WTC11 (cell line): ENCODE results near the gene FAM240B. TPM values are rescaled to one million over a fixed set of nuclear protein-coding genes. Genes with fewer than 3 reads are reported as not detected.

ENCODE experiments used
- ATAC-seq: fragments of 200-7000 bp; cut with Tn5 transposase; 2 replicates; pipeline ENCODE4 v1.10.0; 2021; ENCODE audit warnings: mild to moderate bottlenecking, moderate library complexity
- CTCF ChIA-PET: fragments of 300-600 bp; sonication (Branson Sonifier 250); formaldehyde crosslinking; loops from one replicate; lab custom pipeline; 2021; ENCODE audit warnings: antibody characterized with exemption; lab: Charles Lee
- POLR2A ChIA-PET: fragments of 350-600 bp; sonication (Branson Sonifier 250); formaldehyde crosslinking; loops from one replicate; lab custom pipeline; 2021; ENCODE audit warnings: antibody characterized with exemption; lab: Charles Lee
- DNase-seq: peaks from one replicate; pipeline ENCODE4 v3.0.0; 2021; ENCODE audit warnings: low spot score
- H3K27ac Mint-ChIP-seq: 2 replicates; pipeline ENCODE4 v1.8.0; 2021; ENCODE audit warnings: mixed read lengths
- H3K27me3 Mint-ChIP-seq: 2 replicates; pipeline ENCODE4 v1.8.0; 2021; ENCODE audit warnings: low read depth, mild to moderate bottlenecking, moderate library complexity, mixed read lengths
- H3K36me3 Mint-ChIP-seq: 2 replicates; pipeline ENCODE4 v1.8.0; 2021; ENCODE audit warnings: mixed read lengths
- H3K4me1 Mint-ChIP-seq: 2 replicates; pipeline ENCODE4 v1.8.0; 2022; ENCODE audit warnings: mixed read lengths
- H3K4me3 Mint-ChIP-seq: 2 replicates; pipeline ENCODE4 v1.8.0; 2021; ENCODE audit warnings: mild to moderate bottlenecking, moderate library complexity, mixed read lengths
- H3K9me3 Mint-ChIP-seq: 2 replicates; pipeline ENCODE4 v1.8.0; 2021; ENCODE audit warnings: mixed read lengths
- ATF2 ChIP-seq: sonication (generic); formaldehyde crosslinking; IDR thresholded peaks from 2 replicates; pipeline ENCODE4 v1.8.1; 2022; ENCODE audit warnings: low read depth, missing genetic modification reagents, borderline replicate concordance
- ATF3 ChIP-seq: sonication (generic); formaldehyde crosslinking; conservative IDR thresholded peaks from 2 replicates; pipeline ENCODE4 v1.8.1; 2022; ENCODE audit warnings: mild to moderate bottlenecking, missing genetic modification reagents
- CBFB ChIP-seq: sonication (generic); formaldehyde crosslinking; IDR thresholded peaks from 2 replicates; pipeline ENCODE4 v1.8.1; 2022; ENCODE audit warnings: mild to moderate bottlenecking, low read depth, missing genetic modification reagents
- CREB1 ChIP-seq: sonication (generic); formaldehyde crosslinking; IDR thresholded peaks from 2 replicates; pipeline ENCODE4 v1.8.0; 2023; ENCODE audit warnings: mild to moderate bottlenecking, missing genetic modification reagents
- E2F1 ChIP-seq: sonication (generic); formaldehyde crosslinking; IDR thresholded peaks from 2 replicates; pipeline ENCODE4 v1.8.0; 2022; ENCODE audit warnings: mild to moderate bottlenecking, missing genetic modification reagents
- E2F5 ChIP-seq: sonication (generic); formaldehyde crosslinking; IDR thresholded peaks from 2 replicates; pipeline ENCODE4 v1.8.1; 2022; ENCODE audit warnings: mild to moderate bottlenecking, moderate library complexity, missing genetic modification reagents
- ESRRA ChIP-seq: sonication (generic); formaldehyde crosslinking; IDR thresholded peaks from 2 replicates; pipeline ENCODE4 v1.8.1; 2022; ENCODE audit warnings: mild to moderate bottlenecking, missing genetic modification reagents, borderline replicate concordance
- ETV6 ChIP-seq: sonication (generic); formaldehyde crosslinking; IDR thresholded peaks from 2 replicates; pipeline ENCODE4 v1.8.1; 2022; ENCODE audit warnings: mild to moderate bottlenecking, missing genetic modification reagents
- FOXJ3 ChIP-seq: sonication (generic); formaldehyde crosslinking; IDR thresholded peaks from 2 replicates; pipeline ENCODE4 v1.9.0; 2021; ENCODE audit warnings: missing genetic modification reagents, mild to moderate bottlenecking, borderline replicate concordance
- FOXK1 ChIP-seq: sonication (generic); formaldehyde crosslinking; IDR thresholded peaks from 2 replicates; pipeline ENCODE4 v1.8.0; 2022; ENCODE audit warnings: mild to moderate bottlenecking, moderate library complexity, missing genetic modification reagents
- GABPB1 ChIP-seq: sonication (generic); formaldehyde crosslinking; IDR thresholded peaks from 2 replicates; pipeline ENCODE4 v1.8.1; 2023; ENCODE audit warnings: mild to moderate bottlenecking, missing genetic modification reagents
- GRHL2 ChIP-seq: fragments of 250-450 bp; sonication (Bioruptor Pico); IDR thresholded peaks from 2 replicates; pipeline ENCODE4 v1.8.0; 2022; ENCODE audit warnings: mild to moderate bottlenecking, moderate library complexity; ENCODE audit not compliant: insufficient replicate concordance, severe bottlenecking
- GTF2I ChIP-seq: fragments of 250-450 bp; sonication (Bioruptor Pico); conservative IDR thresholded peaks from 2 replicates; pipeline ENCODE4 v1.4.0; 2021; ENCODE audit warnings: mild to moderate bottlenecking
- JAZF1 ChIP-seq: fragments of 250-450 bp; sonication (Bioruptor Pico); IDR thresholded peaks from 2 replicates; pipeline ENCODE4 v1.9.0; 2021; ENCODE audit warnings: moderate library complexity, mild to moderate bottlenecking, inconsistent platforms
- MYBL2 ChIP-seq: sonication (generic); formaldehyde crosslinking; IDR thresholded peaks from 2 replicates; pipeline ENCODE4 v1.8.1; 2023; ENCODE audit warnings: mild to moderate bottlenecking, moderate library complexity, missing genetic modification reagents
- SMAD4 ChIP-seq: sonication (generic); formaldehyde crosslinking; IDR thresholded peaks from 2 replicates; pipeline ENCODE4 v1.8.0; 2022; ENCODE audit warnings: mild to moderate bottlenecking, missing genetic modification reagents
- TCF7 ChIP-seq: sonication (generic); formaldehyde crosslinking; IDR thresholded peaks from 2 replicates; pipeline ENCODE4 v1.8.0; 2022; ENCODE audit warnings: mild to moderate bottlenecking, low read depth, missing genetic modification reagents, moderate library complexity
- TEAD4 ChIP-seq: sonication (generic); formaldehyde crosslinking; IDR thresholded peaks from 2 replicates; pipeline ENCODE4 v1.8.0; 2022; ENCODE audit warnings: mild to moderate bottlenecking, missing genetic modification reagents
- ZBTB43 ChIP-seq: sonication (generic); formaldehyde crosslinking; IDR thresholded peaks from 2 replicates; pipeline ENCODE4 v1.8.1; 2023; ENCODE audit warnings: mild to moderate bottlenecking, missing genetic modification reagents
- ZNF121 ChIP-seq: sonication (generic); formaldehyde crosslinking; IDR thresholded peaks from 2 replicates; pipeline ENCODE4 v1.8.0; 2023; ENCODE audit warnings: missing genetic modification reagents
- ZNF263 ChIP-seq: sonication (generic); formaldehyde crosslinking; IDR thresholded peaks from 2 replicates; pipeline ENCODE4 v1.8.1; 2022; ENCODE audit warnings: low read depth, mild to moderate bottlenecking, moderate library complexity, missing genetic modification reagents
- ZNF281 ChIP-seq: sonication (generic); formaldehyde crosslinking; IDR thresholded peaks from 2 replicates; pipeline ENCODE4 v1.8.0; 2023; ENCODE audit warnings: mild to moderate bottlenecking, missing genetic modification reagents
- ZNF423 ChIP-seq: fragments of 250-450 bp; sonication (Bioruptor Pico); IDR thresholded peaks from 2 replicates; pipeline ENCODE4 v2.1.2; 2022; ENCODE audit warnings: mild to moderate bottlenecking, moderate library complexity
- ZNF425 ChIP-seq: fragments of 250-450 bp; sonication (Bioruptor Pico); conservative IDR thresholded peaks from 2 replicates; pipeline ENCODE4 v1.9.0; 2021; ENCODE audit warnings: mild to moderate bottlenecking
- total RNA-seq: library from RNA; stranded (reverse); gene quantifications from 3 replicates; pipeline ENCODE4 v1.2.3, GENCODE V29; 2021

The FAM240B gene
- total RNA-seq, 1 experiment from 2014 or later, result not detected

GRCh38 chr9:38687389-38687842 is 32.5 kb downstream of the FAM240B start:
- peak overlapping the region; percentile 75; the same call in 1 of the 2 replicates for H3K27ac Mint-ChIP-seq
- H3K4me3 Mint-ChIP-seq, result no peak overlapping the region
- peaks cover 94% of the 10 kb centered on the region for H3K4me1 Mint-ChIP-seq
- DNase-seq (no peak), ATAC-seq (peak; percentile 31)
- POLR2A ChIA-PET, result no interaction called here
- CTCF ChIA-PET, result interaction anchor here (0.9 to 1.7 kb wide), 5 partner anchors 15 to 286 kb away, joined by 3 to 8 read pairs (median 7); no protein-coding TSS in a partner anchor
- H3K27me3 Mint-ChIP-seq, result no peaks in the 10 kb centered on the region
- H3K36me3 Mint-ChIP-seq, result no peaks in the 10 kb centered on the region
- H3K9me3 Mint-ChIP-seq, result no peaks in the 10 kb centered on the region
- no peak for TF ChIP-seq ESRRA (CRISPR knock-in tag)
- TF ChIP-seq ATF3 (CRISPR knock-in tag), result no peak
- TF ChIP-seq MYBL2 (CRISPR knock-in tag), result no peak
- TF ChIP-seq ATF2 (CRISPR knock-in tag), result no peak
- no peak for TF ChIP-seq ZNF121 (CRISPR knock-in tag)
- TF ChIP-seq GRHL2 (CRISPR knock-in tag), result no peak
- no peak for TF ChIP-seq FOXK1 (CRISPR knock-in tag)
- no peak for TF ChIP-seq GABPB1
- TF ChIP-seq TCF7 (CRISPR knock-in tag), result no peak
- TF ChIP-seq E2F5 (CRISPR knock-in tag), result no peak
- TF ChIP-seq CREB1 (CRISPR knock-in tag), result no peak

- ATAC-seq (peak; percentile 4), DNase-seq (no peak)
- no peak overlapping the region for H3K4me3 Mint-ChIP-seq
- H3K27me3 Mint-ChIP-seq, result no peaks in the 10 kb centered on the region
- peak overlapping the region; percentile 75 for H3K27ac Mint-ChIP-seq
- H3K36me3 Mint-ChIP-seq, result no peaks in the 10 kb centered on the region
- ChIA-PET POLR2A (no interaction called here), CTCF (interaction anchor here (0.9 to 1.7 kb wide), 5 partner anchors 14 to 286 kb away, joined by 3 to 8 read pairs (median 7); no protein-coding TSS in a partner anchor)
- H3K9me3 Mint-ChIP-seq, result no peaks in the 10 kb centered on the region
- peaks cover 94% of the 10 kb centered on the region for H3K4me1 Mint-ChIP-seq
- no peak for TF ChIP-seq ZNF423 (CRISPR knock-in tag)
- no peak for TF ChIP-seq SMAD4
- no peak for TF ChIP-seq ZNF281
- no peak for TF ChIP-seq JAZF1 (CRISPR knock-in tag)
- no peak for TF ChIP-seq CBFB
- no peak for TF ChIP-seq ZBTB43 (CRISPR knock-in tag)
- TF ChIP-seq TEAD4 (CRISPR knock-in tag), result no peak
- TF ChIP-seq ETV6 (CRISPR knock-in tag), result no peak
- TF ChIP-seq FOXJ3, result no peak
- no peak for TF ChIP-seq GABPB1
- no peak for TF ChIP-seq E2F1 (CRISPR knock-in tag)
- TF ChIP-seq GTF2I (CRISPR knock-in tag), result no peak
- no peak for TF ChIP-seq ZNF425 (CRISPR knock-in tag)
- no peak for TF ChIP-seq ZNF263 (CRISPR knock-in tag)
These were observed 33.0 kb downstream of the FAM240B start for GRCh38 chr9:38686933-38687332.
